ENCODE results near the gene ABCG2.
"Not testable (repeated sequence)": the region's sequence is repeated elsewhere in the genome, so short reads cannot be mapped to it uniquely, and the experiment has no call there.

ABCG2 gene

GRCh38 chr4:88158038-88158488 is 376 bp downstream of the ABCG2 start:
- no peak for DNase-seq (ENCODE audit: low read depth)
- no peak for TF ChIP-seq CTCF (IDR thresholded peaks at IDR 0.05; ENCODE audit: low read depth, low read length, missing control alignments)

GRCh38 chr4:88152331-88152730 is 6.1 kb downstream of the ABCG2 start:
- not testable (repeated sequence) for DNase-seq (ENCODE audit: low read depth); H3K4me3 ChIP-seq (ENCODE audit: low read depth, low read length)

More at GRCh38 chr4:88158038-88158488, 376 bp downstream of the ABCG2 start:
- H3K4me3 ChIP-seq (ENCODE audit: low read depth, low read length) = peak overlapping the region; percentile 53

GRCh38 chr4:88148560-88148959 is 9.9 kb downstream of the ABCG2 start:
- no peak for DNase-seq (ENCODE audit: low read depth)
- TF ChIP-seq CTCF (IDR thresholded peaks at IDR 0.05; ENCODE audit: low read depth, low read length, missing control alignments) = no peak
- no peak overlapping the region for H3K4me3 ChIP-seq (ENCODE audit: low read depth, low read length)

GRCh38 chr4:88147799-88148217 is 10.6 kb downstream of the ABCG2 start:
- no peak for DNase-seq (ENCODE audit: low read depth)
- H3K4me3 ChIP-seq (ENCODE audit: low read depth, low read length) = no peak overlapping the region
- TF ChIP-seq CTCF (IDR thresholded peaks at IDR 0.05; ENCODE audit: low read depth, low read length, missing control alignments) = no peak

GRCh38 chr4:88146891-88147290 is 11.5 kb downstream of the ABCG2 start:
- no peak for TF ChIP-seq CTCF (IDR thresholded peaks at IDR 0.05; ENCODE audit: low read depth, low read length, missing control alignments)
- DNase-seq (ENCODE audit: low read depth) = no peak
- no peak overlapping the region for H3K4me3 ChIP-seq (ENCODE audit: low read depth, low read length)

GRCh38 chr4:88144866-88145300 is 13.6 kb downstream of the ABCG2 start:
- DNase-seq (ENCODE audit: low read depth) = no peak
- no peak for TF ChIP-seq CTCF (IDR thresholded peaks at IDR 0.05; ENCODE audit: low read depth, low read length, missing control alignments)
- H3K4me3 ChIP-seq (ENCODE audit: low read depth, low read length) = no peak overlapping the region

GRCh38 chr4:88144048-88144447 is 14.4 kb downstream of the ABCG2 start:
- no peak for DNase-seq (ENCODE audit: low read depth)
- no peak overlapping the region for H3K4me3 ChIP-seq (ENCODE audit: low read depth, low read length)
- no peak for TF ChIP-seq CTCF (IDR thresholded peaks at IDR 0.05; ENCODE audit: low read depth, low read length, missing control alignments)

Measured in GM12864 (cell line).